ENCODE measurements around the gene ASCL4.

- TF ChIP-seq CTCF (IDR thresholded peaks at IDR 0.05) (no peak), POLR2A (IDR thresholded peaks at IDR 0.05) (no peak), EP300 (IDR thresholded peaks at IDR 0.05) (no peak)
Measured at GRCh38 chr12:107778383-107779025, 4.0 kb downstream of the ASCL4 start.
